Measurements from ENCODE around the gene FZD10.

DNA sequence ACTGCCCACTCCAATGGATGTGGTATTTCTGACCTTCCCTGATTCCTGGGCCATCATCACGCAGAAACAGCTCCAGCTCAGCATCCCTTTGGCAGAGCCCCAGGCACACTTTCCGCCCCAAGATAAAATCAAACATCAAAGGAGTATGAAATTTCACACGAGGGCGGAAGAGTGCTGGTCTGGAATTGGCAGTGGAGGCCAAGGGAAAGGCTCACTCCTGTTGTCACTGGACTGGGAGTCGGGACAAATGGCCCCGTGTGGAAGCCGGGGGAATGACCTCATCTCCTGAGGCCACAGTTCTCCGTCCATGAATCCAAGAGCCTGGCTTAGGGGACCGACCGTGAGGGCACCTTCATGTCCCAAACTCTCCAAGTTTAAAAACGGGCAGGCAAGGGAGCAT lies 40.9 kb downstream of the FZD10 start:
- TF ChIP-seq, protein P1, sequence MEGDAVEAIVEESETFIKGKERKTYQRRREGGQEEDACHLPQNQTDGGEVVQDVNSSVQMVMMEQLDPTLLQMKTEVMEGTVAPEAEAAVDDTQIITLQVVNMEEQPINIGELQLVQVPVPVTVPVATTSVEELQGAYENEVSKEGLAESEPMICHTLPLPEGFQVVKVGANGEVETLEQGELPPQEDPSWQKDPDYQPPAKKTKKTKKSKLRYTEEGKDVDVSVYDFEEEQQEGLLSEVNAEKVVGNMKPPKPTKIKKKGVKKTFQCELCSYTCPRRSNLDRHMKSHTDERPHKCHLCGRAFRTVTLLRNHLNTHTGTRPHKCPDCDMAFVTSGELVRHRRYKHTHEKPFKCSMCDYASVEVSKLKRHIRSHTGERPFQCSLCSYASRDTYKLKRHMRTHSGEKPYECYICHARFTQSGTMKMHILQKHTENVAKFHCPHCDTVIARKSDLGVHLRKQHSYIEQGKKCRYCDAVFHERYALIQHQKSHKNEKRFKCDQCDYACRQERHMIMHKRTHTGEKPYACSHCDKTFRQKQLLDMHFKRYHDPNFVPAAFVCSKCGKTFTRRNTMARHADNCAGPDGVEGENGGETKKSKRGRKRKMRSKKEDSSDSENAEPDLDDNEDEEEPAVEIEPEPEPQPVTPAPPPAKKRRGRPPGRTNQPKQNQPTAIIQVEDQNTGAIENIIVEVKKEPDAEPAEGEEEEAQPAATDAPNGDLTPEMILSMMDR (IDR thresholded peaks at IDR 0.05) = no peak
- no peak for TF ChIP-seq POLR2A (IDR thresholded peaks at IDR 0.05)

Data from body of pancreas (tissue), 4 donors.